GM19463 (cell line): Measurements from ENCODE around the gene MAN1A2.

Experiments used
- ATAC-seq: cut with Tn5 transposase; IDR thresholded peaks from one replicate; pipeline ENCODE4 v1.9.1; 2021; ENCODE audit warnings: mild to moderate bottlenecking, moderate library complexity; ENCODE audit not compliant: unreplicated experiment

MAN1A2 gene

DNA sequence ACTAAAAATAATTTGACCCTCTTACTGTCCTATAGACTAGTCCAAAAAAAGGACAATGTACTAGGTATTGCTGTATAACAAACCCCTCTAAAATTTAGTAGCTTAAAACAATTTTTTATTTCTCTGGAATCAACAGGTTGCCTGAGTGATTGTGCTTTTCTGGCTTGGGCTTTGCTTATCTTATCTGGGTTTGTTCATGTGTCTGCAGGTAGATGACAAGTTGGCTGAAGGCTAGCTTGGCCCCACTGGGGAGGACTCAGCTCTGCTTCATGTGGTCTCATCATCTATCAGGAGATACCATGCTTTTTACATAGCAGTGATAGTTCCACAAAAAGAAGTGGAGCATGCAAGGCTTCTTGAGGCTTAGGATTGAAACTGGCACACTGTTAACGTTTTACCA, 114.2 kb downstream of the MAN1A2 start:
- ATAC-seq = no peak

DNA sequence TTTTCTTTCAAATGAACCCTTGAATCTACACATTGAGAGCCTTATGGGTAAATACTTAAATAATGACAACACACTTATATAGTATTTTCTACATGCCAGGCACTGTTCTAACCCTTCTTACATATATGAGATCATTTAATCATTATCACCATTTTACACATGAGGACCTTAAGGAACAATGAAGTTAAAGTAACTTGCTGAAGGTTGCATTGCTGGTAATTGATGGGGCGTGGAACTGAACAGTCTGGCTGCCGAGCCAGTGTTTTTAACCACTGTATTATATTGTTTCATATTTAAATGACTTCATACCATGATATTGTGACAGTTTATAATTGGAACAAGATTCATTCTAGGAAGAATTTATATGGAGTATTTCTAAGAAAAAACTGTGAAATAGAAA, 126.7 kb downstream of the MAN1A2 start:
- ATAC-seq = no peak

DNA sequence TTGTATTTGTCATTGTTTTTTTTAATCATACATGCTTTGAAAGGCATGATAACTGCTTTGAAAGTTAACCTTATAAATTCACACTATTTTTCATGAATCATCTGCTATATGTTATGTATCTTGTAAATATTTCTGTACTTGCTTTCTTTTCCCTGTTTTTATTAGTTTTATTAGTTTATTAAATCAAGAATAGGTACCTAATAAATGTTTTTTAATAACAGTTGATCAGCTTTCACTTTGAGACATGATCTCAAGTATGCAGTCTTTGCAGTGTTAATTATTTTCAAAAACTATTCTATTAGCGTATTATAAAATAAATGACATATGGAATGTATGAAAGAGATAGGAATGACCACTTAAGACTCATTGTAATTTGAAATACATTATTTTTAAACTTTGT, 127.8 kb downstream of the MAN1A2 start:
- ATAC-seq = no peak

DNA sequence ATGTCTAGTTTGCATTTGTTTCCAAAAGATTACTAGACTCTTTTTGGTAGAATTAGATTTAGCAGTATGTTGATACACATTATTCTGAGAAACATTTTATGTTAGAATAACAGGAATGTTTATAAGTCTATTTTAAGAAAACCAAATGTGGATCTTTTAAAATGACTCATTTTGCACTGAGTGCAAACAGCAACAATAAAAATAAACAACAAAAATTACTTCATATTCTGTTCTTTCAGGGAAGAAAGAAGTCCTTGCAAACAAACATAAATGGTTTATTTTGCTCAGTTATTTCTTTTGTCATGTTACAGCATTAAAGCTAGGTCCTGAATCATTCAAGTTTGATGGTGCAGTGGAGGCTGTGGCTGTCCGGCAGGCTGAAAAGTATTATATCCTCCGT, 131.8 kb downstream of the MAN1A2 start:
- no peak for ATAC-seq

DNA sequence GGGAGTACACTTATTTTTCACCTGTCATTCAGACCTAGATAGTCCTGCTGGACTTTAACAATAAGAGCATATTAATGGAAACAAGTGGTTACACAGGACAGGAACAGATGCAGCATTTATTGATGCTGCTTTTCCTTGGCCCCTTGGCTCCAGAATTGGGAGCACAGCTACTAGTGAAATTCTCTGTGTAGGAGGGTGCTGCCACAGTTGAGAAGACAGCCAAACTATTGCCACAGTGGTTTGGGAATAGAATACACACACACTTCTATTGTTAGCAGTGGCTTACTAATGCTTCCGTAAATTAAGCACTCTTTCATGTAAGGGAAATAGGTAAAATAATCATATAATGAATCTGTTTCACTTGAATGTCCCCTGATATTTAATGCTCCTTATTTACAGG, 133.3 kb downstream of the MAN1A2 start:
- no peak for ATAC-seq

DNA sequence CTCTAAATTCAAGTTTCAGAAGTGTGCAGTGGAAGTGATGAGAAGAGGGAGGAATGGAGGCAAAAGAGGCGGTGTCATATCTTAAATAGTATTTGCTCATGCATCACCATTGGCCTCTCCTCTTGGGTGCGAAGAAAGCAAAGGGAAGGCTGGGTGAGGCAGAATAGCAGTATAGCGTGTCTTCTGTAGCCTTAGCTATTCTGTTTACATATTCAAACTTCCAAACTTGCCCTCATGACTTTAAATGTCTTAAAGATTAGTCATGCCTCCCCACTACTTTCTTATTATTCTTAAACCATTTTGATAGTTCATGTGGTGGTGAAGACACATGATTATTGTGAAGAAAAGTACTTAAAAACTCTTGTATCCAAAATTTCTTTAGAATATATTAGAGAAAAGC, 134.0 kb downstream of the MAN1A2 start:
- ATAC-seq = no peak

DNA sequence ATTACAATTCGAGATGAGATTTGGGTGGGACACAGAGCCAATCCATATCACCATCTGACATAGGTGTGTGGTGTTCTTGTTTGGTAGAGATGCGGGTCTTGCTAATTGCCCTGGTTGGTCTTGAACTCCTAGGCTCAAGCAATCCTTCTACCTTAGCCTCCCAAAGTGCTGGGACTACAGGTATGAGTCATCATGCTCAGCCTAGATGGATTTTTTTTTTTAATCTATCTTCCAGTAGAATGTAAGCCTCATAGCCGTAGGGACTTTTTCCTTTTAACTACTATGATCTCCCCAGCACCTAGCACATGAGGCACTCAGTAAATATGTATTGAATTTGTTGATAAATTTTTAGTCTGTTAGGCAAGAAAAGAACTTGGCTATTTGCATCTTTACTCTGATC, 144.0 kb downstream of the MAN1A2 start:
- no peak for ATAC-seq

DNA sequence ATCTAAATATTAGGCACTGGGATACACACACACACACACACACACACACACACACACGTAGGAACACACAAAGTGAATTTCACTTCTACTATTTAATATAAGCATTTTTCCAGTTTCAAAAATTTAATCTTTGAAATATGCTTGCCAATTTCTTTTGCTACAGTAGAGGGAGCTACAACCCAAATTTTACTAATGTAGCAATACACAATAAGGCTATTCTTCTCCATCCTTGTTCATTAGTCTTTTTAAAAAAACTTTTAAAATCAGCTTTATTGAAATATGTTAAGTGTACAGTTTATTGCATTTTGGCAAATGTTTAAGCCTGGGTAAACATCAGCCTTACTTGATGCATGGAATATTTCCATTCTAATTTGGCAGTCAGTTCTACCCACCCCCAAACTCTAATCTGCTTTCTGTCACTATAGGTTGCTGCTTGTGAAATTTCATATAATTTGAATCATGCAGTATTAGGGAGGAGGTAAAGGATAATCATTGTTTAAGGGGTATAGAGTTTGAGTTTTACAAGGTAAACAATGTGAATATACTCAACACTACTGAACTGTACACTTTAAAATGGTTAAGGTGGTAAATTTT, 145.6 kb downstream of the MAN1A2 start:
- no peak for ATAC-seq

DNA sequence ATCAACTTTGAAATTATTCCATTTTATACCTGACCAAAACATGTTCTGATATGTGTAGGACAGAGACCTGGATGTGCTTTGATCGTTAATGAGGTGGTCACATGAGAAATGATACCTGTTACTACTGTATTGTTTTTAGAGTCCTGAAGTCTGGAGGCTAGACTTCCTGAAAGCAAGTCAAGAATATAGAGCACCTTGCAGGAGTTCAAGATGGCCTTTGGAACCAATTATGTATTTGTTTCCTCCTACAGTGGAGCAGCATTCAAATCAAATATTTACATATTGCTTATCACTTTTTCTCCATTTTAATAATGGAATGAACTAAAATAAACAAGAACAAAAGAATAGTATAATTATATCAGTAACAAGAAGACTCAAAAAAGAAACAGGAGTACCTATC, 155.9 kb downstream of the MAN1A2 start:
- no peak for ATAC-seq

DNA sequence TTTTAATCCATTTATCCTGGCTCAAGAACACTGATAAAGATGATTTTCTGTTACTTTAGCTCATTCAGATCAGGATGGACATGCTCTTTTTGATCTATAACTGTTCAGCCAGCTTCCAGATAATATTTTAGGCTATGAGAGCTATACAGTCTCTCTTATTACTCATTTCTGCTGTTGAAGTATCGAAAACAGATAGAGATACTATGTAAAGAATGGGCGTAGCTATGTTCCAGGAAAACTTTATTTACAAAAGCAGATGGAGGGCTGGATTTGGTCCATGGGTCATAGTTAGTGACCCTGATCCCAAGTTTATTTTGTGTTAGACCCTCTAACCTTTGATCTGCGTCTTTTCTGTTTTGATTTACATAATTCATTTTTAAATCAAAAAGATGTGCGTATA, 159.8 kb downstream of the MAN1A2 start:
- ATAC-seq = no peak

DNA sequence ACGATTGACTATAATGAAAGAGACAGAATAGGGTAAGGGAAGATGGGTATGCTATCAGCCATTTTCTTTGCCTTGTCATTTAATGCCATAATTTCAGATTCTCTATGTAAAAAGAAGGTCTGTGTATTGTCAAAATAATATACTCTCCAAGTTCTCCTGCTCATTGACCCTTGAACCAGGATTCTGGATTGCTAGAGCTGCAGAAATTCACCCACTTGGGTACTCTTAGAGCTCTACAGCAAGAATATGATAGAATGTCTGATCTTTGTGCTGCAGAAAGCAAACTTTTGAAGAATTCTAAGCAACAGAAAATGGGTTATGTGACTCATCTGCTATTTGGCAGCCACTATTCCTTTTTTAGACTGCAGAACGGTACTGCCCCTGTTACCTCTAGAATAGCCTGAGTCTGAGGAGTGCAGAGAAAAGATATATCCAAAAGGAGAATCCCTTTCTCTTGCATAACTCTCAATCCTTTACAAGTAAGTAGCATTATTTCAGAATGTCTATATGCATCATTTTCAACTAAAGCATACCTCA, 160.4 kb downstream of the MAN1A2 start:
- no peak for ATAC-seq

DNA sequence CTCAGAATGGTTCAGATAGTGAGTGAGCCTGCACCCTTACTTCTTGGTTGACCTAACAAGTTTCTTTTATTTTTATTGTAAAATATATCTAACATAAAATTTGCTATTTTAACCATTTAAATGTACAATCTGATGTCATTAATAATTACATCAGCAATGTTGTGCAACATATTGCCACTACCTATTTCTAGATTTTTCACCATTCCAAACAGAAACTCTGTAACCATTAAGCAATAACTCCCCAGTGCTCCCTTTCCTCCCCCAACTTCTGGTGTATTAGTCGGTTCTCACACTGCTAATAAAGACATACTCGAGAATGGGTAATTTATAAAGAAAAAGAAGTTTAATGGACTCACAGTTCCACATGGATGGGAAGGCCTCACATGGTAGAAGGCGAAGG, 162.4 kb downstream of the MAN1A2 start:
- ATAC-seq = no peak

DNA sequence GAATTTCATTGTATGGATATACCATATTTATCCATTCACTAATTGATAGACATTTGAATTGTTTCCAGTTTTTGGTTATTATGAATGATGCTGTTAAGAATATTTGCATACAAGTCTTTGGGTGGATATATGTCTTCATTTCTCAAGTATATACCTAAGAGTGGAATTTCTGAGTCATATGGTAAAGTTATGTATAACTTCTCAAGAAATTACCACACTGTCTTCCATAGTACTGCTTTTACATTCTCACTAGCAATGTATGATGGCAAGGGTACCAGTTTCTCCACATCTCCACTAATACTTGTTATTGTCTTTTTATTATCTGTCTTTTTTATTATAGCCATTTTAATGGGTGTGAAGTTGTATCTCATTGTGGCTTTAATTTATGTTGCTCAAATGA, 164.0 kb downstream of the MAN1A2 start:
- no peak for ATAC-seq

DNA sequence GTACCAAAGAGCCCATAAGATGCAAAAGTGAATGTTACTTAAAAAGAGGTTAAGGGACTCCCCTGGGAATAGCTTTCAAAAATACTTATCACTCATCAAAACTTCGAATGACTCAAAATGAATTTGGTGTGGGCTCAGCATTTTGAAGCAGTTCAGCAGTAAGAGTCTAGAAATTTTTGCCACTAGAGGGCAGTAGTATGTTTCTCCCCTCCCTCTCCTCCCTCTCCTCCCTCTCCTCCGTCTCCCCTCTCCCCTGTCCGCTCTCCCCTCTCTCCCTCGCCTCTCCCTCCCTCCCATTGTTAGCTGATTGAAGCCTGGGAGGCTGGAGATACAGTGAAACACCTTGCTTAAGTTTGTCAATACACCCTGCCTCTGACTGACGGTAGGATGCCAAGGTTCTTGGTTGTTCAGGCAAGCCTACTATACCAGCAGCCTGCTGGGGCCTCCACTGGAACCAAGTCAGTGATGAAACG, 167.8 kb downstream of the MAN1A2 start:
- ATAC-seq = peak; percentile 80

DNA sequence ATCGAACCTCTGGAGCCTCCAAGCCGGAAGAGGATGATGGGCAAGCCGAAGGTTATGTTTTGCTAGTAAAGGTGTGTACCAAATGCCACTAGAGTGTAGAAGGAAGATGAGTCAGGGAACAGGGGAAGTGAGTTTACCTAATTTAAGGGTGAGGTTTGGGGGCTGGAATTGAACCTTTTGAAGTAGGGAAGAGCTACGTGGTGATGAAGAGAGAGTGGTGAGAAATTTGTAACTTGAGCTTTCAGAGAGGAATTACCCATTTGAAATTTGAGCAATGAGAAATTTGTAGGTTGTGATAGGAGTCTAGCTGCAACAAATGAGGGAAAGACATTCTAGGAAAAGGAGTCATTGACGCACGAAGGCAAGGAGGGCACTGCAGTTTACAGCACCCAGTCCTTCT, 168.6 kb downstream of the MAN1A2 start:
- ATAC-seq = no peak

DNA sequence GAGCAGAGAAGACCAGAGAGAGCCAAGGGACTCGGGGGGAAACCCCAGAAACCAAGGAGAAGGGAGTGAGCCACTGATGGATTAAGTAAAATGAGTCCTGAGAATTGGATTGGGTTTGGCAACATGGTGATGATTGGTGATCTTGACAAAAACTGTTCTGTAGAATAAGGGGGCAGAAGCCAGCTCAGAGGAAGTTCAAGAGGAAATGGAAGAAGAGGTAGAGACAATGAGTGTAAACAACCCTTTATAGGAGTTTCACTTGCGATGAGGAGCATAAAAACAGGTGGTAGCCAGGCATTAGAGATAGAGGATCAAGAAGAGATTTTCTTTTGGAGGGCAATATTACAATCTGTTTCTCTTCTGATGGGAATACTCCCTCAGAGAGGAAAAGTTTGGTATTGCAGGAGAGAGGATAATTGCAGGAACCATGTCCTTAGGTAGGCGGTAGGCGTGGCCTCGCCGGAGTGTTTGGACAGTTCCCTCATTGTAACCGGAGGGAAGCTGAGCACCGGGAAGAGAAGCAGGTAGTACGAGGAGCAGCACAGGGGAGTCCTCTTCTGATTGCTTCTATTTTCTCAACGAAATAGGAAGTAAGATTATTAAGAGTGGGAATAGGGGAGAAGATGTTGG, 170.2 kb downstream of the MAN1A2 start:
- ATAC-seq = no peak

DNA sequence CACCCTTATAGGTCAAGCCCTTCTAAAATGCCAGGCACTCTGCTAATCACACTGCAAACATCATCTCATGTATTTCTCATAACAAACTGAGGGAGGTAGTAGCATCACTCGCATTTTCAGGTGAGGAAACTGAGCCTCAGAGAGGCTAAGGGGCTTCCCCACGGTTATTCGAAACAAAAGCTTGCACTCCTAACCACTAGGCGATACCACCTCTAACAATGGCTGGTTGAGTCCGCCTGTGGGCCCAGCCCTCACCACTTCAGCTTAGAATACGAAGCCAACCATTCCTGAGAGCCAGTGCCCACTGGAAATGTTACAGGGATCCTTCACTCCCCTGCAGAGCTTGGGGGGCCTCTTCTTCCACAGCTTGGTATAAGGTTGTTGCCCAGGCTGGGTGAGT, 173.3 kb downstream of the MAN1A2 start:
- ATAC-seq = no peak

DNA sequence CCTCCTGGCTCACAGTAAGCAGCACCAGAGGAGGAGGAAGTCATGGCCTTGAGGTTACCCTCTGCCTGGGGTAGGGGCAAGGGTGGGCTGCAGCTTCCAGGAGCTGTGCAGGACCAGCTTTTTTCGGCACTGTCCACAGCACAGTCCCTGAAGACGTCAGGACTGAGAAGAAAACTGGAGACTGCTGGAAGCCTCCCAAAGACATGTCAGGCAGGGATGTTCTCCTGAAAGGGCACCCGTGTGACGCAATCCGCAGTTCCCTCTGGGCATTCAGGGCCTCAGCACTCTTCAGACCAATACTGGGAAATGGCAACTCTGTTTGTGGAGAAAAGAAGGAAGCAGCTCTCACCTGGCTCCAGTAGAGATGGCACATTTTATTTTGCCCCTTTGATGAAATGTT, 173.8 kb downstream of the MAN1A2 start:
- no peak for ATAC-seq

DNA sequence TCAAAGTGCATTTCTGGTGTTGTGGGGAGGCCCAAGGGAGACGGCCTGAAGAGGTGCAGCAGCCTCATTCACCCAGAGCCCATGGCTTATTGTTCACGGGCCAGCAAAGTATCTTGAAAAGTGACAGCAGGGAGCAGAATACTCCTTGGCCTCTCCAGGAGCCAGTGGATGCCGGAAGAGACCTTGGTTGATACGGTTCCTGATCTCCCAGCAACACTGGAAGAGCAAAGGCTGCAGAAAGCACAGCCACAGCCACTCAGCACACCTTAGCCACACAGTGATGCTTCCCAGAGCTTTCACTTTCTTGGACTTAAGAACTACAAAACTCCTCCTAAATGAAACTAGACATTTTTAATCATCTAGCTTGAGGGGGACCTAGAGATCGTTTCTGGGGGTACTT, 174.3 kb downstream of the MAN1A2 start:
- no peak for ATAC-seq

DNA sequence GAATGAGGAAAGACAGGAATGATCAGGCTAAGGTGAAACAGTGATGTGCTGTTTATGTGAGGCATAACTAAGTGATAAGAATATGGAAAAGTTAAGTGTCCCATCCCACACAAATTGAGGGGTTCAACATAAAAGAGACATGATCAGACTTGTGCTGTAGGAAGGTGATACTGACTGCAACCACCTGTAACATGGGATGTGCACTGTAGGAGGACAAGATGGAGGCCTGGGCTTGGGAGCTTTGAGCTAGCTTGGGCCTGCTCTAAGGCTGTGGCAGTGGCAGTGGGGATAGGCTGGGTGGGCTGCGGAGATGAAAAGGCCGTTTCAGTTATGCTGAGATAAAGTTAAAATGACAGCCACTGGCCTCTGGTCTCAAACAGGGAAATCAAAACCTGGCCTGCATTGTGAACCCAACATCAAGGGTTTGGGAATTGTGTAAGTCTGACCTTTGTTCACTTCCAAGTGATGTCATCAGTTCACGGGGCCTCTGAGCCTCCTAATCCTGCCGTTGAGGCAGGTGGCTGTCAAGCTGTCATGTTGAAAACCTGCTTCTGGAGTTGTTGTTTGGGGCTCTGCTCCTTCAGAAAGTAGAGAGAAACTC, 177.4 kb downstream of the MAN1A2 start:
- ATAC-seq = no peak

DNA sequence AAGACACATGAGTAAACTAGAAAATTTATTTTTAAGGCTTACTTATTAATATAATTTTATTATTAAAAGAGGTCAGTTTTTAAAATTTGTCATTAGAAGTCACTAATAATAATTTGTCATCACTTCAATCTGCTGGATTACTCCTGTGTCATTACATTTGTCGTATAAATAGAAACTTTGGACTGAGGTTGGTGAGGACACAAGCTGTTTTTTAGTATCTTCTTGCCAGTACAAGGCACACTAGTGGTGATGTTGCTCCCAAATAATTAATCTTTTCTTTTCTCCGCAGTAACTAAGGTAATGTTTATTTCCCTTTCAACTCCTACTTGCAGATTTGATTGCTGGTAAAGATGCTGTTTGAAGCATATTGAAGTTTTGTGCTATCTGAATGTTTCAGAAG, 179.2 kb downstream of the MAN1A2 start:
- ATAC-seq = no peak

DNA sequence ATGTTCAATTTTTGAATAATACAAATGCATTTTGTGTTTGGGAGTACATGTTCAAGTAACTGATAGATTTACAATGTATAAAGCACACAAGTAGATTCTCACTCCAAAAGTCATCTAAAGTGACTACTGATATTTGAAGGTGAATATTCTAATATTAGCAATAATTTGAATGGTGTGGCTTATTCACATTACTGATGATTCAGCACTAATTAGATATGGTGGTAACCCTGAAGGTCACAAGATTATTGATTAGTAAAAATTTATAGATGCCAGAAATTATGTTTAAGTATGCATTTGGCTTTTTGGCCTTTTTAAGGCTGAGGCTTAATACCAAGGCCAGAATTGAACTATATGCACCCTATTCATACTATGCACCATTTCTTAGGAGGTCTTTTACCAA, 186.2 kb downstream of the MAN1A2 start:
- no peak for ATAC-seq
